Right ventricle myocardium inferior (tissue), 1 donor: ENCODE results near the gene SNX32. TPM values are rescaled to one million over a fixed set of nuclear protein-coding genes. Genes with fewer than 3 reads are reported as not detected.

Experiments used
- ATAC-seq: fragments of 200-7000 bp; cut with Tn5 transposase; one replicate; pipeline ENCODE4 v1.9.1; 2020; ENCODE audit warnings: mild to moderate bottlenecking, moderate library complexity
- DNase-seq: peaks from one replicate; pipeline ENCODE4 v3.0.0; 2021; ENCODE audit errors: missing footprints
- intact Hi-C: fragments of 100-400 bp; cut with DNase I; formaldehyde crosslinking; loops from one replicate; pipeline ENCODE4 v1.11.0; 2022
- total RNA-seq: library from RNA; stranded (reverse); fragmentation: NEBNext Ultra II Directional; extraction: Animal tissue kit (Norgen Biotek cat#: 25700); gene quantifications from one replicate; pipeline ENCODE4 v1.2.1, GENCODE V29; 2021
- donor health status: DM: no; HTN: yes; CAD: no; lungs with severe emphysema.

The SNX32 gene
- total RNA-seq, 1 donor from 2014 or later = not detected

DNA sequence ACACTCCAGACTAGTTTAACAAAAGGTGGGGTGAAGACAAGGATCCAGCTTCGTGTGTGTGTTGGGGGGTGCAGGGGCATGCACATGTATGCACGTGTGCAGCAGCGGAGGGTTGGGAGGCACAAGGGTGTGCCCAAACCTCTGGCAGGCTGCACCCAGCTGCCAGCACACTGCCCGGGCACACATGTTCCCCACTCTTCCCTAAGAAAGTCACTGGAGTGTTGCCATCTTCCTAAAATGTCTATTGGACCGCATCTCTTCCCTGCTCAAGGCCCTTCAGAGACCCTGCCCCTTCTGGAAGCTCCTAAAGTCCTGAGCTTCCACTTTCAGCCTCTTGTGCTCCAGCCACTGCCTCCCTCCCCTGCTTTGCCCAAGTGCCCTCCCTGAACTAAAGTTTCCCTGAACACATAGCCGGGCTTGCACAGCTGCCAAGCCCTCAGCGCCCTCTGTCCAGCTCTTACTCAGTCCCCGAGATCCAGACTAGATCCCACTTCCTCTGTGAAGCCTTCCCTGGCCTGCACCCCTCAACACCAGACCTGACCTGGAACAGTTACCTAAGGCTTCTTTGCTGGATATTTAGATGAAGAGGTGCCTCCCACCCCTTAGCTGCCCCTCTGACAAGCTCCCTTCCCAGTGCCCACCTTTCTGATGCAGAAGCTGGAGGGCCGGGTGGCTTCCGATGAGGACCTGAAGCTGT is 18.2 kb downstream of the SNX32 start:
- intact Hi-C loops = loop anchor here (10.0 kb wide), 1 partner anchor 113 kb away; the partner anchor contains the start of gene SART1
- DNase-seq = no peak

DNA sequence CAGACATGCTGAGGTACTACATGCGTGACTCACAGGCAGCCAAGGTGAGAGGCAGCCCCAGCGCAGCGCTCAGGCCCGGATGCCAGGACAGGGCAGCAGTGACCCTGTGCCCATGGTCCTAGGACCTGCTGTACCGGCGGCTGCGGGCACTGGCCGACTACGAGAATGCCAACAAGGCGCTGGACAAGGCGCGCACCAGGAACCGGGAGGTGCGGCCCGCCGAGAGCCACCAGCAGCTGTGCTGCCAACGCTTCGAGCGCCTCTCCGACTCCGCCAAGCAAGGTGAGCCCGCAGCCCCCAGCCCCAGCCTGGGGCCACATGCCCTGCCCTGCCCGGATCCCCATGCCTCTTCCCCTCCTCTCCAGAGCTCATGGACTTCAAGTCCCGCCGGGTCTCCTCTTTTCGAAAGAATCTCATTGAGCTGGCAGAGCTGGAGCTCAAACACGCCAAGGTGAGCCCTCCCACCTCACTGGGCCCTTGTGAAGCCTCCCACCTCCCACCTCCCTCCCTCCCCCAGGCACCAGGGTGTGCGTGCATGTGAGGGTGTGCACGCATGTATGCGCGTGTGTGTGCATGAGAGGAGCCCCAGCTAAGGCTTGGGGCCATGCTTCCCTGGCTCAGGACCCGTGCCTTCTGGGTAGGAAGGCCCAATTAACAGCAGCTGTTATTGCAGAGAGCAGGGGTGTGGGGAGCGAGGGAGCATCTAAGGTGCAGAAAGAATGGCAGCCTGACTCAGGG is 18.9 kb downstream of the SNX32 start:
- DNase-seq (peak; percentile 70), ATAC-seq (no peak)
- intact Hi-C loops = loop anchor here (10.0 kb wide), 1 partner anchor 112 kb away; the partner anchor contains the start of gene SART1

More for the DNA sequence above, 18.2 kb downstream of the SNX32 start:
- no peak for ATAC-seq

- DNase-seq (peak; percentile 39), ATAC-seq (no peak)
- intact Hi-C loops = loop anchor here (10.0 kb wide), 1 partner anchor 111 kb away; the partner anchor contains the start of gene SART1
These were observed 19.6 kb downstream of the SNX32 start for GRCh38 chr11:65853246-65853979.

- no peak for ATAC-seq
- DNase-seq = peak; percentile 25
- intact Hi-C loops = loop anchor here (10.0 kb wide), 1 partner anchor 111 kb away; the partner anchor contains the start of gene SART1
These were observed 20.4 kb downstream of the SNX32 start for GRCh38 chr11:65854161-65854592.

DNA sequence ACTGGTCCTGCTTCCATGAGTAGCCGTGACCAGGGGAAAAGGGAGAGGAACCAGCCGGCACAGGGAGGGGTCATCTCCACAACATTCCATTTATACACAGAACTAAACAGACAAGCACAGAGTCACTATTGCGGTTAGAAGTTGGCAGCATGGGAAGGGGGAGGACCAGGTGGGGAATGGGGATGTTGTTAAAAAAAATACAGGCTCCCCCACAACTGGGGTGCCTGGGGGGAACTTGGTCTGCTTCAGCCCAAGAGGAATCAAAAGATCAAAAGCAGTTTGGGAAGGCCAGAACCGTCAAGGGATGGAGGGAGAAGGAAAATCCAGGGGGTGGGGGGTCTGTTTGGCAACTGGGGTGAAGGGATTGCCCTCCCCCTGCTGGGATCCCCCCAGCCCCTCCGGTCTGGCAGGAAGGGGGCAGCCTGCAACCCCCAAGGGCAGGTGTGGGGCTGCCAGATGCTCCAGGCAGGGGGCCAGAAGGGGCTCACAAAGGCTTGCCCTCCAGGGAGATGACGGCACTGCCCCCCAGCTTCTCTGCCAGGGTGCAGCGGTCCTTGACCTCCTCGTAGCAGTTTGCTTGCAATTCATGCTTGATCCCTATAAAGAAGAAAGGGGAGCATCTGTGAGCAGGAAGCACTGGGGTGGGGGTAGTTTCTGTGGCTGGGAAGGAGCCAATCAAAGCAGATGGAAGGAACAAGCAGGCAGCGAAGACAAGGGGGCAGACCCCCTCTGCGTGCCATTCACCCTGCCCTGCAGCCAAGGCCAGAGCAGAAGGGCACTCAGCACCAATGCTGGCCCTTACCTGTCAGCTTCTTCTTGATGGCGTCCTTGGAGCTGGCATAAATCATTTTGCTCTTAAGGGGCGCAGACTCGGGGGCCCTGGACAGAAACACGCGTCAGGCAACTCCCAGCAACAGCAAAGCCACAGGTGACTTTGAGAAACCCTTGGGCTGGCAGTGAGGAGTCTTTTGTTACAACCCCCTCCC is 21.4 kb downstream of the SNX32 start:
- DNase-seq = peak; percentile 58
- intact Hi-C loops = loop anchor here (5.0 to 10.0 kb wide), 2 partner anchors 110 to 203 kb away; partner anchors contain the start of gene SART1
- ATAC-seq = no peak

DNA sequence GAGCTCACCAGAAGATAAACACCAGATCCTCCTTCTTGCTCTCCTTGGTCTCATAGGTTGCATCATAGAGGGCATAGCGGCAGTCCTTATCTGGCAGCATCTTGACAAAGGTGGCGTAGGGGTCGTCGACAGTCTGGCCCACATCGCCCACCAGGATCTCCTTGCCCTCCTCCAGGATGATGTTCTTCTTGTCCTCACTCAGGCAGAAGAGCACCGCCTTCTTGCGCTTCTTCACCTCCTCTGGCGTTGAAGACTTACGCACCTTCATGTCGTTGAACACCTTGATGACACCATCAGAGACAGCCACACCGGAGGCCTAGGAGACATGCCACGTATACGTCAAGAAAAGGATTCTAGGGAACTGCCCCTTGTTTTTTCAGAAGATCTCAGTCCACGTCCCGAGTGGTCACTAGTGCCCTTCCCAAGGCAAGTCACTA is 22.2 kb downstream of the SNX32 start:
- DNase-seq (peak; percentile 43), ATAC-seq (no peak)
- intact Hi-C loops = loop anchor here (5.0 to 10.0 kb wide), 2 partner anchors 109 to 204 kb away; partner anchors contain the start of gene SART1

GRCh38 chr11:65856689-65857499 is 23.1 kb downstream of the SNX32 start:
- ATAC-seq = peak; percentile 43
- intact Hi-C loops = loop anchor here (5.0 to 10.0 kb wide), 2 partner anchors 108 to 205 kb away; partner anchors contain the start of gene SART1
- peak; percentile 94 for DNase-seq

DNA sequence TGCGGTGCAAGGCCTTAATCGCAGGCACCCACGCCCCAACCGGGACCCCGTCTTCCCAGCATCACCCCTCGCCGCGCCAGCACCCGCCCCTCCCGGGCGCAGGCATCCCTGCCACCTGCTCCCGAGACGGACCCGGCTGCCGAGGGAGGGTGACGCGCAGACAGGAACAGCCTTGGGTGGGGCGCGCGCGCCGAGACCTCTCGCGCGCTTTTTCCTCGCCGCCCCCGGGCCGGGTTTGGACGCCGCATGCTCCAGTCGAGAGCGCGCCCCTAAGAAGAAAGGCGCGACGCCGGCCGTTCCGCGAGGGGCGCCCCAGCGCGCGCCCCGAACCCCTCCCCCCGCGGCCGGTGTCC is 23.7 kb downstream of the SNX32 start:
- intact Hi-C loops = loop anchor here (5.0 to 10.0 kb wide), 2 partner anchors 107 to 205 kb away; partner anchors contain the start of gene SART1
- DNase-seq (no peak), ATAC-seq (no peak)

- peak; percentile 100 for DNase-seq
- intact Hi-C loops = loop anchor here (2.0 to 10.0 kb wide), 4 partner anchors 61 to 206 kb away; partner anchors contain the start of genes C11orf68, DRAP1, KAT5 and SART1
- peak; percentile 81 for ATAC-seq
These were observed 24.3 kb downstream of the SNX32 start, which contains the start of gene CFL1 for GRCh38 chr11:65857853-65858680. TSS of gene CFL1 (minus strand) at chr11:65858180. CDS start at chr11:65858099, 81 bp downstream.

DNA sequence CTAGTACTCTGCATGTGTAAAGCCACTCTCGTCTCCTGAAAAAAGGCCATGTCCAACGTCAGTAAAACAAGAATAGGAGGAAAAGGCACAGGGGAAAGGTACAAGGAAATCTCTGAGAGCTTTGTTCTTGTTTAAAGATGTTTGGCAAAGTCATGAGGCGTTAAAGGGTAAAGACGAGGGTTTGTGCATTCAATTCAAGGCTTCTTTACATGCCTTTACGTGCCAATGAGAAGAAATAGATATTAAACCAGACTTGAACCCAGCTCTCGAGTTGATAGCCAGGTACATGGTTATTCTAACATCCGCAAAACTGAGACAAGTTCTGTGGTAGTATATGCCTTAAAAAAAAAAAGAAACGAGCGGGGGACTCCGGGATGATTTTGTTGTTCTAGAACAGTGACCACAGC is 24.9 kb downstream of the SNX32 start:
- DNase-seq (no peak), ATAC-seq (no peak)
- intact Hi-C loops = loop anchor here (1.0 to 10.0 kb wide), 5 partner anchors 31 to 206 kb away; partner anchors contain the start of genes C11orf68, DRAP1, KAT5 and SART1

- peak; percentile 100 for DNase-seq
- intact Hi-C loops = loop anchor here (1.0 to 10.0 kb wide), 5 partner anchors 30 to 207 kb away; partner anchors contain the start of genes C11orf68, DRAP1, KAT5 and SART1
- peak; percentile 85 for ATAC-seq
These were observed 25.5 kb downstream of the SNX32 start for GRCh38 chr11:65859095-65859811.

GRCh38 chr11:65859812-65860277 is 26.1 kb downstream of the SNX32 start:
- ATAC-seq = no peak
- DNase-seq = peak; percentile 73
- intact Hi-C loops = loop anchor here (1.0 to 10.0 kb wide), 6 partner anchors 13 to 208 kb away; partner anchors contain the start of genes C11orf68, DRAP1, KAT5 and SART1

GRCh38 chr11:65860278-65861164 is 26.8 kb downstream of the SNX32 start, which contains the start of gene MUS81:
TSS of gene MUS81 (plus strand) at chr11:65860433. CDS start at chr11:65860754, 321 bp downstream.
- DNase-seq = peak; percentile 98
- intact Hi-C loops = loop anchor here (1.0 kb wide), 1 partner anchor 13 kb away; no protein-coding TSS in a partner anchor
- peak; percentile 74 for ATAC-seq

- DNase-seq (peak; percentile 54), ATAC-seq (no peak)
- intact Hi-C loops = no loop called here
These were observed 27.4 kb downstream of the SNX32 start for GRCh38 chr11:65861165-65861505.
